ENCODE results near the gene JARID2.
"Not testable (repeated sequence)": the region's sequence is repeated elsewhere in the genome, so short reads cannot be mapped to it uniquely, and the experiment has no call there.

Gene JARID2

GRCh38 chr6:15413466-15414234 lies 167.8 kb downstream of the JARID2 start:
- no peak for ATAC-seq (ENCODE audit: low read depth)
- Histone ChIP-seq H3K27me3 (ENCODE audit: insufficient read depth, poor library complexity, severe bottlenecking) (no peaks in the 10 kb centered on the region), H3K27ac (ENCODE audit: poor library complexity, severe bottlenecking) (no peak overlapping the region), H3K9me3 (ENCODE audit: severe bottlenecking) (no peaks in the 10 kb centered on the region), H3K4me1 (ENCODE audit: insufficient read depth, poor library complexity, severe bottlenecking) (peaks cover 17% of the 10 kb centered on the region), H3K4me3 (ENCODE audit: severe bottlenecking) (no peak overlapping the region), H3K36me3 (ENCODE audit: low read depth) (peaks cover 7% of the 10 kb centered on the region; the same call in 1 of the 2 replicates)
- no peak for DNase-seq (ENCODE audit: low spot score)
- TF ChIP-seq CTCF (IDR thresholded peaks at IDR 0.05; ENCODE audit: poor library complexity, severe bottlenecking) = no peak

GRCh38 chr6:15414235-15414612 lies 168.4 kb downstream of the JARID2 start:
- Histone ChIP-seq H3K4me1 (ENCODE audit: insufficient read depth, poor library complexity, severe bottlenecking) (peaks cover 17% of the 10 kb centered on the region), H3K9me3 (ENCODE audit: severe bottlenecking) (peaks cover 2% of the 10 kb centered on the region), H3K4me3 (ENCODE audit: severe bottlenecking) (no peak overlapping the region), H3K36me3 (ENCODE audit: low read depth) (peaks cover 8% of the 10 kb centered on the region), H3K27ac (ENCODE audit: poor library complexity, severe bottlenecking) (no peak overlapping the region), H3K27me3 (ENCODE audit: insufficient read depth, poor library complexity, severe bottlenecking) (no peaks in the 10 kb centered on the region)
- no peak for TF ChIP-seq CTCF (IDR thresholded peaks at IDR 0.05; ENCODE audit: poor library complexity, severe bottlenecking)
- DNase-seq (ENCODE audit: low spot score) (no peak), ATAC-seq (ENCODE audit: low read depth) (no peak)

- H3K9me3 ChIP-seq (ENCODE audit: severe bottlenecking); ATAC-seq (ENCODE audit: low read depth); H3K27ac ChIP-seq (ENCODE audit: poor library complexity, severe bottlenecking); H3K4me3 ChIP-seq (ENCODE audit: severe bottlenecking); H3K27me3 ChIP-seq (ENCODE audit: insufficient read depth, poor library complexity, severe bottlenecking); DNase-seq (ENCODE audit: low spot score): not testable (repeated sequence)
- Histone ChIP-seq H3K36me3 (ENCODE audit: low read depth) (peaks cover 16% of the 10 kb centered on the region), H3K4me1 (ENCODE audit: insufficient read depth, poor library complexity, severe bottlenecking) (peaks cover 17% of the 10 kb centered on the region)
Measured at GRCh38 chr6:15415622-15416021, 169.8 kb downstream of the JARID2 start.

GRCh38 chr6:15416932-15417509 lies 171.2 kb downstream of the JARID2 start:
- H3K4me3 ChIP-seq (ENCODE audit: severe bottlenecking) = no peak overlapping the region
- ATAC-seq (ENCODE audit: low read depth) (no peak), DNase-seq (ENCODE audit: low spot score) (no peak)
- peak overlapping the region; percentile 73 for H3K27ac ChIP-seq (ENCODE audit: poor library complexity, severe bottlenecking)
- TF ChIP-seq CTCF (IDR thresholded peaks at IDR 0.05; ENCODE audit: poor library complexity, severe bottlenecking) = no peak
- H3K4me1 ChIP-seq (ENCODE audit: insufficient read depth, poor library complexity, severe bottlenecking) = peaks cover 17% of the 10 kb centered on the region
- peaks cover 8% of the 10 kb centered on the region for H3K9me3 ChIP-seq (ENCODE audit: severe bottlenecking)
- H3K27me3 ChIP-seq (ENCODE audit: insufficient read depth, poor library complexity, severe bottlenecking) = no peaks in the 10 kb centered on the region
- H3K36me3 ChIP-seq (ENCODE audit: low read depth) = peaks cover 9% of the 10 kb centered on the region

- H3K27ac ChIP-seq (ENCODE audit: poor library complexity, severe bottlenecking) = peak overlapping the region; percentile 73
- DNase-seq (ENCODE audit: low spot score) (peak; percentile 87), ATAC-seq (ENCODE audit: low read depth) (peak; percentile 97)
- TF ChIP-seq CTCF (IDR thresholded peaks at IDR 0.05; ENCODE audit: poor library complexity, severe bottlenecking) = no peak
- H3K36me3 ChIP-seq (ENCODE audit: low read depth) = peaks cover 9% of the 10 kb centered on the region
- H3K4me3 ChIP-seq (ENCODE audit: severe bottlenecking) = no peak overlapping the region
- H3K27me3 ChIP-seq (ENCODE audit: insufficient read depth, poor library complexity, severe bottlenecking) = no peaks in the 10 kb centered on the region
- H3K4me1 ChIP-seq (ENCODE audit: insufficient read depth, poor library complexity, severe bottlenecking) = peaks cover 17% of the 10 kb centered on the region
- peaks cover 8% of the 10 kb centered on the region for H3K9me3 ChIP-seq (ENCODE audit: severe bottlenecking)
Measured at GRCh38 chr6:15417811-15418210, 171.9 kb downstream of the JARID2 start.
